GM18858 (cell line): ENCODE results near the gene RPH3AL.
"Not testable (repeated sequence)": the region's sequence is repeated elsewhere in the genome, so short reads cannot be mapped to it uniquely, and the experiment has no call there.

ENCODE experiments used
- ATAC-seq: cut with Tn5 transposase; IDR thresholded peaks from one replicate; pipeline ENCODE4 v1.9.1; 2021; ENCODE audit not compliant: unreplicated experiment

RPH3AL gene

DNA sequence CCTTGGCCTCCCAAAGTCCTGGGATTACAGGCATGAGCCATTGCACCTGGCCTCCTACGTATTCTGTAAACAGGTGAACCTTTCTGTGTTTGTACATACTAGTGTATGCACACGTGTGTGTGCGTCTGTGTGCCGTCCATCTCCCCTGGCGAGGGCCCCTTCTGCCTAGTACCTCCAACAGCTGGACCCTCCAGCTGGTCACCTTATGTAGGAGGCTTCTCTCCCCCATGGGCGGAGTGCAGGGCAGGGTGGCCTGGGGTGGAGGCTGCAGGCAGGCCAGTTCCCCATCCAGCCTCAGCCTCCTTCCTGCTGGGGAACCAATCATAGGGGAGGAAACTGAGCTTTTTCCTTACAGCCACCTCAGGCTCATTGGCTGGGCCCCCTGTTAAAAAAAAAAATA is 146.8 kb downstream of the RPH3AL start:
- ATAC-seq, result no peak

DNA sequence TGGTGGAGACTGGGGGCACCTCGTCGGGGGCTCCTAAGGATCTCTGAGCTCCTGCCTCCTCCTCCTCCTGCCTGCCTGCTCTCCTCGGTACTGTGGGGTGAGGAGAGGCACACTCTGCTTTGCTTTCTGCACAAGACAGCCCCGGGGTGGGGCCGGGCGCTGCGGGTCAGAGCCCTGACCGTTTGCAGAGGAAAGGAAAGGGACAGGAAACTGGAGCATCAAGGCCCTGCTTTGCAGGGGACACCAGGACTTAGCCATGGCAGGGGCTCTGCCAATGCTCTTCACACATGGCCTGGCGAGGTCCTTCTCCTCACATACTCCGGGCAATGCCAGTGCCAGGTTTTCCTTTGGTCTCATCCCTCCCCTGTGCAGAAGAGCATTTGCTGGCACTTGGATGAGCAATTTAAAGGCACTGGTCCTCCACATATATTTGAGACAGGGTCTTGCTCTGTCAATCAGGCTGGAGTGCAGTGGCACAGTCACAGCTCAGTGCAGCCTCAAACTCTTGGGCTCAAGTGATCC is 147.4 kb downstream of the RPH3AL start:
- no peak for ATAC-seq

DNA sequence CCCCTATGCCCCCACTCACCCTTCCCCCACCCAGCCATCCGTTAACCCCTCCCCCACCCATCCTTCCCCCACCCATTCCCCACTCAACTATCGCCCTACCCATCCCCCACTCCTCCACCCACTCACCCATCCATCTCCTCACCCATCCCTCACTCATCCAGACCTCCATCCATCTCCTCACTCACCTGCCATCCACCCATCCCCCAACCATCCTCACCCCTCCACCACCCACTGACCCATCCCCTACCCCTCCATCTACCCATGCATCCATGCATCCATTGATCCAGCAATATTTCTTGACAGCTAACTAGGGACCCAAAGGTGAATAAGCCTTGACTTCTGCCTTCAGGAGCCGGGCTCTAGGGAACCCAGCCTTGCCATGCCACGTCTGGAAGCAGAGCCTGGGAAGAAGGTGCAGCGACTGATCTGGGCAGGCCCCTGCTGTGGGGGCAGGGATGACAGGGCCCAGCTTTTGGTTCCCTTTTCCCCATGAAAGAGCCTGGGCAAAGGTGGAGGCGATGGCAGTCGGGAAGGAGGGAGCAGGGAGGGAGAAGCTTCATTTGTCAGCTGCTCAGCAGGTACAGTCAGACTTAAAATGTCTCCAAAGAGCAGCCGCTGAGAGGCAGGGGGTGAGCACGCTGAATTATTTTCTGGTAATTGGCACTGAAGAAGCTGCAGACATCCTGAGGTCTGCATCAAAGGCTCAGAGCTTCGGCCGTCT is 148.0 kb downstream of the RPH3AL start:
- ATAC-seq, result no peak

DNA sequence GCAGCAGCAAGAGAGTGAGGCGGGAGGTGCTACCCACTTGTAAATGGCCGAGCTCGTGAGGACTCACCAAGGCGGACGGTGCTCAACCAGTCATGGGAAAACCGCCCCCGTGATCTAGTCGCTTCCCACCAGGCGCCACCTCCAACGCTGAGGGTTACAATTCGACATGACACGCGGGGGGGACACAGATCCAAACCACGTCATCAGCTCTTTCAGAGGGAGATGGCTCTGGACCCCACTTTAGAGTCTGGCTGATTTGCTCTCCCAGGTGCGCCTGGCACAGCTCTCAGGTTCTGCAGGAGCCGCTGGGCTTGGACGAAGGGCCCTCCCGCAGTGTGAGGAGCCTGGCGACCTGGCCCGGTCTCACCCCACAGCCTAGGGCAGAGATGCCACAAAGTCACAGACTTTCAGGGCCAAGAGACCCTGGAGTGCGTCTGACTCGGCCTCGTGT is 150.1 kb downstream of the RPH3AL start:
- no peak for ATAC-seq

DNA sequence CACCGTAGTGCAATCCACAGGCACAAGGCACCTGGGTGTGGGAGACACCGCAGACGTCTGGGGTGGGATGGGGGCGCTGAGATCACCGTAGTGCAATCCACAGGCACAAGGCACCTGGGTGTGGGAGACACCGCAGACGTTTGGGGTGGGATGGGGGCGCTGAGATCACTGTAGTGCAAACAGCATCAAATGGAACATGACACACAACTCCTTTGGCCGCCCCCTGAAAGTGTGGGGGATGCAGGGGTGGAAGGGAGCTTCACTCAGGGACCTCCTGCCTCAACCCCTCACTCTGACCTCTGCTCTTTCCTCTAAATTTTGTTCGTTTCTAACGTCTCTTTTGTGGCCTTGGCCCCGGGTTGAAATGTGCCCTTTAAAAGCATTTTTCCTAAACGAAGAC is 150.9 kb downstream of the RPH3AL start:
- not testable (repeated sequence) for ATAC-seq

DNA sequence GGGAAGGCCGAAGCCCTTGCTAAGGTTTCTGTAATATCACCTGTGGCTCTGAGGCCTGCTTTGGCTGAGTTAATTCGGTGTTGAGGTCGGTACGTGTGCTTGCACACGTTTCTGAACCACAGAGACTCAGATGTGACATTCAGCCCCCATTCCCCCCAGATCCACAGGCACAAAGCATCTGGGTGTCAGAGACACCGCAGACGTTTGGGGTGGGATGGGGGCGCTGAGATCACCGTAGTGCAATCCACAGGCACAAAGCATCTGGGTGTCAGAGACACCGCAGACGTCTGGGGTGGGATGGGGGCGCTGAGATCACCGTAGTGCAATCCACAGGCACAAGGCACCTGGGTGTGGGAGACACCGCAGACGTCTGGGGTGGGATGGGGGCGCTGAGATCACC is 151.3 kb downstream of the RPH3AL start:
- ATAC-seq, result not testable (repeated sequence)

DNA sequence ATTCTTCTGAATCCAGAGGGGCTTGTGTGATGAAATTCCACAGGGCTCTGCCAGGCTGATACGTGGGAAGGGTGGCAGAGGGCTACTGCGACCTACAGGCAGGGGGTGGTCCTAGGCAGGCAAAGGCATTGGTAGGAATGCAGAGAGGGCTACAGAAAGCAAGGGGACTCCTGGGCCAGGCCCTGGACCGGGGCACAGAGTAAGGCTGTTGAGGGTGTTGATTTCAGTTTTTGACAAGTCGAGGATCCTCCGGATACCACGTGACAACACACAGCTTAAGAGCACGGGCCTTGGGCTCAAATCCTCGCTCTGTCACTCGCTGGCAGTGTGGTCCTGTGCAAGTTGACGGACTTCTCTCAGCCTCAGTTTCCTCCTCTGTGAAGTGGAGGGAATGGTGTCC is 152.0 kb downstream of the RPH3AL start:
- no peak for ATAC-seq

DNA sequence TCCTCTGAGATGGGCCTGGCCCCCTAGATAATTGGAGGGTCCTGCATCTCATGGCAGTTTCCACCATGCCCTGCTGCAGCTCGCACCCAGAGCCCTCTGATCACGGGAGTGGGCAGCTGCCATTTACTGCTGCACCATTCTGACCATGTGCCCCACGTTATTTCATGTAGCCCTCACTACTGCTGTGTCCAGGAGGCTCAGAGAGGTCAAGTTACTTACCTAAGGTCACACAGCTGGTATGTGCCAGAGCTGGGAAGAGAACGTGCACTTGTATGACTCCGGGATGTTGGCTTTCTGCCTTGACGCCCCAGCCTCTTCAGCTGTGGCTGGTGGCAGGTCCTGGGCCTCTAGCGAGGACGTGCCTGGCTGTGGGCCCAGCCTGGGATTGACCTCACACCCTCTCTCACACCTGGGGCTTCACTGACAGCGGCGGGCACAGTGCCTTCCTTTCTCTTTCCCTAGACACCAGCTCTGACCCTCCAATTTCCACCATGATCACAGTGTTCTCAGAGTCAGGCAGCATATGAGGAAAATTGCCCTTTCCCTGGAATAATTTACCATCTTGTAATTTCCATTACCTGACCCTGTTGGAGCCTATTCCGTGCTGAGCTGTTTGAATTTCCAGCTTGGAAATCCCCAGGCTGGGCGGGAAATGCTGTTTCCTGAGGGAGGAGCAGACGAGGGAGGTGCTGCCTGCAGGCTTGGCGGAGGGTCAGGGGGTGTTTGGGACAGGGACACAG is 152.6 kb downstream of the RPH3AL start:
- ATAC-seq, result no peak

DNA sequence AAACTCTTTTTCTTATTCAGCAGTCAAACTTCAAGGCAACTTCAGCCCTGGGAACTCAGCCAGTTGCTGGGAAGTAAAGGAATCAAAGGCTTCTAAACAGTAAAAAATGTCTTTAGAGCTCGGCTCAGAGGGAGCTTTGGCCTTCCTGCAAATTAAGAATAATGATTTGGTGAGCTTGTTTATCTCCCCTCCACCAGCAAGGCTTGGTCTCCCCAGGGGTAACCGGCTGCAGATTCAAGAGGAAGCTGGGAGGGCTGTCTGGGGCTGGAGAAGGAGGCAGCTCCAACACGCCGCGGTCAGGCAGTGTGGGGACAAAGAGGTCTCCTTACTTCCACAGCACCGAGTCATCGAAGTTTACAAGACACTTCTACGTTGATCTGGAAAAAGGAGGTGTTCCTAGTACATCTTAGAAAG is 153.4 kb downstream of the RPH3AL start:
- no peak for ATAC-seq

DNA sequence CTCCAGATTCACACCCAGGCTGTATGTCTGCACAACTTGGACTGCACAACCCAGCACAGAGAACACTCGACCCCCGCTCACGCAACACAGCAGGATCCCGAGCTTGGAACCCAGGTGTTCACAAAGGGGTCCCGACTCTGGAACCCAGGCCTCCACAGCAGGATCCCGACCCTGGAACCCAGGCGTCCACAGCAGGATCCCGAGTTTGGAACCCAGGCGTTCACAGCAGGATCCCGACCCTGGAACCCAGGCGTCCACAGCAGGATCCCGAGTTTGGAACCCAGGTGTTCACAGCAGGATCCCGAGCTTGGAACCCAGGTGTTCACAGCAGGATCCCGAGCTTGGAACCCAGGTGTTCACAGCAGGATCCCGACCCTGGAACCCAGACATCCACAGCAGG is 154.4 kb downstream of the RPH3AL start:
- ATAC-seq, result not testable (repeated sequence)

DNA sequence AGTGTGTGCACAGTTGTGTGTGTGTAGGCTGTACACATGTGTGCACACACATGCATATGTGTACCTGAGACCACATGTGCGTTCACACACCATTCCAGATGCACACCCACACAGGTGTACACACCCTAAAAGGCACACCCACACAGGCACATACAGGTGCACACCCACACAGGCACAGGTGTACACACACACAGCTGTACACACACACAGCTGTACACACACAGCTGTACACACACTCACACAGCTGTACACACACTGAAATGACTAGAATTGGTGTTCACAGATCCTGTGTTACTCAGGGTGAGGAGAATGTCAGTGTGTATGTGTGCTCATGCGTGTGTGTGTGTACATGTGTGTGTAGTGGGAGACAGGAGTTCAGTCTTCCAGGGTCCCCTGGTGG is 155.3 kb downstream of the RPH3AL start:
- ATAC-seq, result no peak

DNA sequence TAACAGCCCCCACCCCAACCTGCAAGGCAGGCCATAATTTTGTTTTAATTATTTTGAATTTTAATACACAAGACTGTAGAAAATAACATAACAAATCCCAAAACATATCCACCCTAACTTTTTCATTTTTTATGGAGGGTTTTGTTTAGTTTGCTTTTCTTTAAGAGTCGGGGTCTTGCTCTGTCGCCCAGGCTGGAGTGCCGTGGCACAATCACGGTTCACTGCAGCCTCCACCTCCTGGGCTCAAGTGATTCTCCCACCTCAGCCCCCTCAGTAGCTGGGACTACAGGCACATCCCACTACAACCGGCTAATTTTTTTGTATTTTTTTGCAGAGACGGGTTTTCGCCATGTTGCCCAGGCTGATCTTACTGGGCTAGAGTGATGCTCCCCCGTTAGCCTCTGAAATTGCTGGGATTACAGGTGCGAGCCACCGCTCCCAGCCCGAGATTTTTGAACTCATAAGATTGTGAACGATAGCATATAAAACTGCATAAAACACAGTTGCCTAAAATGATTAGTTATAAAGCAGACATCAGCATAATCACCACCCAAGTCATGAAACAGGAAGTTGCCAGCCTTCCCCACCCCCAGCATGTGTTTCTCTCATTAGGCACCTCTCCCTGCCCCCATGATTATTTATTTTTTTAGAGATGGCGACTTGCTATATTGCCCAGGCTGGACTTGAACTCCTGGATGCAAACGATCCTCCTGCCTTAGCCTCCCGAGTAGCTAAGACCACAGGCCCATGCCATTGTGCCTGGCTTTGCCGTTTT is 157.6 kb downstream of the RPH3AL start:
- ATAC-seq, result no peak

DNA sequence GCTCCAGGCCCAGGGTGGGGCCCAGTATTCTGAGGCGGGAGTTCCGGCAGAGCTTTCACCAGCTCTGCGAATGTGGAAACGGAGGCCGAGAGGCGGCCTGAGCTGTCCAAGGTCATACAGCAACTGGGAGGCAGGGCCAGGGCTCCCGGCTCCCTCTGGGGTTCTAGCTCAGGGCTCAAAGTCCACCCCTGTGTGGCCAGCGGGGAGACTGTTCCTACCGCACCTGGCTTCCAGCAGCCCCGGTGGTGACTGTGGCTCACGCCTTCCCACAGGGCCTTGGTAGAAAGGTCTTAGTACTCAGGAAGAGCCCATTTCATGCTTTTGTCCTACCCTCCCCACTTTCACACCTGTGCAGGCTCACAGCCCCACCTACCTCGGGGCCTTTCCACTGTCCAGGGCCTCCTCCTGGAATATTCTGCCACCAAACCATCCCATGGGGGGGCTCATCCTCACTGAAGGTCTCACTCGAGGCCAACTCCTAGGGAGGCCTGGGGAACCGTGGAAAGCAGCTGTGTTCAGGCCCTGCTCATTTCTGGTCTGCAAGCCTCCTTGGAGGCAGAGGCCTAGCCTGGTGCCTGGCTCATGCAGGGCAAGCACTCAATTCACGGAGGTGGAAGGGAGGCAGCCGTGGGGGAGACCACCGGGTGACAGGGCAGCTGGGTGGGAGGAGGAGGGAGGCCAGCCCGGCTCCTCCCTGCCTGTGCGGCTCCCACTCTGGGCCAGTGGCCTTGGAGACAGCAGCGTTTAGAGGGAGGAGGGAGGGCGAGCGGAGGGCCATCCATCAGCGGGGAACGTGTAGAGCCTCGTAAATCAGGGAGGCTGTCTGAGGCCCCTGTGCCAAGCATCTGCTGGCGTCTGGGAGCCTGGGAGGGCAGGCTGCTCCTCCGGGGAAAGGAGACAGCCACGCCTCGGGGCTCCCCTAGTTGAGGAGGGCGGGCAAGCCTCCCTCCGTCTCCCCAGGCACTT is 158.5 kb downstream of the RPH3AL start:
- ATAC-seq, result no peak

DNA sequence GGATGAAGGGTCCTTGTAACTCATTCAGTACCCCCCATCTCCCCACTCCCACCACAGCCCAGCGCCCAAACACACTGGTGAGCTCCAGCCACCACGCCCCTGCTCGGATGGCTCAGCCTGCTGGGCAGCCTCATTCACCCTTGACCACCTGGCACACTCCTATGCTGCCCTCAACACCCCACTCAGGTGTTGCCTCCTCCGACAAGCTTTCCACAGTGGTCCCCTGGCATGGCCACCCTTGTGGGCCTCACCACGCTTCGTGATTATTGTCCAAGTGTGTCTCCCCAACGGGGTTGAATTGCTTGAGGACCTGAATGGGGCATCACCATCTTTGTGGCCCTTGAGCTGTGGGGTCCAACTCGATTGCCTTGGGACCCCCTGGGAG is 159.2 kb downstream of the RPH3AL start:
- no peak for ATAC-seq

DNA sequence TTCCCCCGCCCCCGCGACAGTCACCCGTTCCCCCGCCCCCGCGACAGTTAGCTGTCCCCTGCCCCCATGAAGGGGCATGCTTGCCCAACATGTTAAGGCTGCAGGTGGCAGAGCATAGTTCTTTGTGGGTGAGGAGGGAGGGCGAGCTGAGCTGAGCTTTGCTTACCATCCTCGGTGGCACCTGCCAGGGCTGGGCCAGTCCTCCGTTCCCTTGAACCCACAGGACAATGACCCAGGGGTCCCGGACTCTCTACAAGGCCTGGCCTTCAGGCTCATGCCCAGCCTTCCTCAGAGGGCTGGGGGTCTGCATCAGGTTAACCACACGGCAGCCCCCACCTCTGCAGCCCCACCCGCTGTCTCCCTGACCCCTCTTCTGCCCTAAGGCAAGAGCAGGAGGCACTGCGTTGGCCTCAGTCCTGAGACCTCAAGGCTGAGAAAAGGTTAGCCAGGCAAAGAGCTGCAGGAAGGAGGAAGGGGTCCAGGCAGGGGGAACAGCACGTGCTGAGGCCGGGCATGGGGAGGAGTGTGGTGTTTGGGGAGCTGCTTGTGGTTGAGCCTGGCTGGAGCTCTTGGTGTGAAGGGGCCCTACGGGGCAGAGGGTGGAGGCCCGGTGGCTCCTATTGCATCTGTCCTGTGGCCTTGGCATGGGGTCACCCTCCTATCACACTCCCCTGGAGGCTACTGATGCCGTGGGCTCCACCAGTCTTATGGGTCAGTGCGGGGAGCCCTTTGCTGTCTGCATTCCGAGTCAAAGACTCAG is 159.8 kb downstream of the RPH3AL start:
- no peak for ATAC-seq

DNA sequence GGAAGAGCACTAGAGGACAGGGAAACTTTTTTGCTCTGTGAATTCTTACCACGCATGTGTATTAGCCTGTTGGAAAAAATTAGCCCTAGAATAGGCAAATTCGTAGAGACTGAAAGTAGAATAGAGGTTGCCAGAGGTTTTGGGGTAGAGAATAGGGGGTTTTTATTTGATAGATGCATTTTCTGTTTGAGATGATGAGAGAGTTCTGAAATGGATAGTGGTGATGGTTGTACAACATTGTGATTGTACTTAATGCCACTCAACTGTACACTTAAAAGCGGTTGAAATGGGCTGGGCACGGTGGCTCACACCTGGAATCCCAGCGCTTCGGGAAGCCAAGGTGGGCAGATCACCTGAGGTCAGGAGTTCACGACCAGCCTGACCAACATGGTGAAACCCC is 163.2 kb downstream of the RPH3AL start:
- no peak for ATAC-seq

DNA sequence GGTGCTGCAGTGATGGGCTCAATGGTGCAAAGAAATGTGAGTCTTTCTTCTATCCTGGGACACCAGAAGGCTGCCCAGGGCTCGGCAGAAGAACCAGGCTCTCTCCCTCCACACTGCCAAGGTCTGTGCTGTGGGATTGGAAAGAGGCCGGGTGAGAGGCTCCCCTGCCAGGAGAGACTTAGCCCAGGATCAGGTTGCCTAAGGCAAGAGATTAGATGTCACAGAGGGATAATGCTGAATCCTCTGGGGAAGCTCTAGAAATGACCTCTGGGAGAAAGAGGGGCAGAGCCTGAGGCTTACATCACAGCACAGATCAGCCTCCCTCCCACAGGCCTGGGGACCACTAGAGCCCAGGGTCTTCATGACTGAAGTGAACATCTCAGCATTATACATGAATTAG is 165.5 kb downstream of the RPH3AL start:
- no peak for ATAC-seq

DNA sequence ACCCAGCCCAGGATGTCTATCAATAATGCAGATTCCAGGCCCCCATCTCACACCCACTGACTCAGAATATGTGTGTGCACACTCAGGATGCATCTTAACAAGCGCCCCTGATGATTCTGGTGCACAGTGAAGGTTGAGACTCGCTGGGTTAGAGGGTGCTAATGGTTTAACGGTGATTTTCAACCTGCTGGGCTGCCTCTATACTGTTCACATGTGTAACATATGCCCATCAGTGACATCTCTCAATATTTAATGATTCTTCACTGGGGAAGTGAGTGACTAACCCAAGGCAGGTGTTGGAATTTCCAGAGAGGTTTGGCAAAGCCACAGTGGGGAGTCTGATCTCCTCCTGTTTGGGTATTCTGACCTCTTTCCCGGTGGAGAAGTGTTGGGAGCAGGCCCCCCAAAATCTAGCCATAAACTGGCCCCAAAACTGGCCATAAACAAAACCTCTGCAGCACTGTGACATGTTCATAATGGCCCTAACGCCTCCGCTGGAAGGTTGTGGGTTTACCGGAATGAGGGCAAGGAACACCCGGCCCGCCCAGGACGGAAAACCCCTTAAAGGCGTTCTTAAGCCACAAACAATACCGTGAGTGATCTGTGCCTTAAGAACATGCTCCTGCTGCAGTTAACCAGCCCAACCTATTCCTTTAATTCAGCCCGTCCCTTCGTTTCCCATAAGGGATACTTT is 167.0 kb downstream of the RPH3AL start:
- ATAC-seq, result no peak

DNA sequence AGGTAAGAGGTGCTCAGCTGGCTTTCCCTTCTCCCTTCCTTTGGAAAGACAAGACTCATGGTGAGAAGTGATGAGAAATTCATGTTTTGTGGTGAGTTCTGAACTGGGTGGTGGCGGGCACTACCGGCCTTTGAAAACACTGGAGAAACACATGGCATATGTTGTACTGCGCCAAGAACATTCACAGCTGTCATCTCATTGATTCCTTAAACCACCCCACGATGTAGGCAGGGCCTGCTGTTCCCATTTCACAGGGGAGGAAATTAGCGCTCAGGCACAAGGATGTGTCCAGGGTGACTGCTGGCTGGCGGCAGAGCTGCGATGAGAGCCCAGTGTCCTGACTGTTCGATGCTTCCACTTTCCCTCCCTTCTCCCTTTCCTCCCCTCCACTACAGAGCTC is 169.6 kb downstream of the RPH3AL start:
- ATAC-seq, result no peak
